ENCODE measurements around the gene ITK.

DNA sequence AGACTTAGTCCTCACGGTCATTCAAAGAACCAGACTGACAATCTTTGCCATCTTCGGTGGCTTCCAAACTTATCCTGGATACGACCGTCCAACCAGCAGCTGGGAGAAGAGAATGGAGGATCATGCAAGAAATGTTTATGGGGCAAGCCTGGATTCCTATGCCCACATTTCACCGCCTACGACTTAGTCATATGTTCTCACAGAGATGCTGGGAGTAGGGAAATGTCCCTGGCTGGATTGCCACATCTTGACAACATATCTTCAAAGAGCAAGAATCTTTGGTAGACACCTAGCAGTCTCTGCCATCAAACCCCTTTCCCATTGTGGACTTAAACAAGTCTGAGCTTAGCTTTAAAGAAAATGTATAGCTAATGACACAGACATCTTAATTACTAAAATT is 42.9 kb upstream of the ITK start:
- TF ChIP-seq, protein P1, sequence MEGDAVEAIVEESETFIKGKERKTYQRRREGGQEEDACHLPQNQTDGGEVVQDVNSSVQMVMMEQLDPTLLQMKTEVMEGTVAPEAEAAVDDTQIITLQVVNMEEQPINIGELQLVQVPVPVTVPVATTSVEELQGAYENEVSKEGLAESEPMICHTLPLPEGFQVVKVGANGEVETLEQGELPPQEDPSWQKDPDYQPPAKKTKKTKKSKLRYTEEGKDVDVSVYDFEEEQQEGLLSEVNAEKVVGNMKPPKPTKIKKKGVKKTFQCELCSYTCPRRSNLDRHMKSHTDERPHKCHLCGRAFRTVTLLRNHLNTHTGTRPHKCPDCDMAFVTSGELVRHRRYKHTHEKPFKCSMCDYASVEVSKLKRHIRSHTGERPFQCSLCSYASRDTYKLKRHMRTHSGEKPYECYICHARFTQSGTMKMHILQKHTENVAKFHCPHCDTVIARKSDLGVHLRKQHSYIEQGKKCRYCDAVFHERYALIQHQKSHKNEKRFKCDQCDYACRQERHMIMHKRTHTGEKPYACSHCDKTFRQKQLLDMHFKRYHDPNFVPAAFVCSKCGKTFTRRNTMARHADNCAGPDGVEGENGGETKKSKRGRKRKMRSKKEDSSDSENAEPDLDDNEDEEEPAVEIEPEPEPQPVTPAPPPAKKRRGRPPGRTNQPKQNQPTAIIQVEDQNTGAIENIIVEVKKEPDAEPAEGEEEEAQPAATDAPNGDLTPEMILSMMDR (IDR thresholded peaks at IDR 0.05) = no peak
- TF ChIP-seq POLR2A (IDR thresholded peaks at IDR 0.05) = no peak

Data from adrenal gland (tissue), 5 donors.